HG03103 (cell line): ENCODE results near the gene FETUB.

Source experiments
- ATAC-seq: cut with Tn5 transposase; IDR thresholded peaks from one replicate; pipeline ENCODE4 v1.9.1; 2021; ENCODE audit warnings: low read depth; ENCODE audit not compliant: unreplicated experiment

FETUB gene

GRCh38 chr3:186639778-186640472 lies at the start of gene FETUB:
Gene FETUB (plus strand): TSS chr3:186640399. CDS start chr3:186640461, 62 bp downstream.
- ATAC-seq: no peak

GRCh38 chr3:186590580-186591295 lies 49.5 kb upstream of the FETUB start:
- no peak for ATAC-seq

- no peak for ATAC-seq
Observed at GRCh38 chr3:186592682-186593081, 47.5 kb upstream of the FETUB start.

GRCh38 chr3:186593862-186594261 lies 46.3 kb upstream of the FETUB start:
- no peak for ATAC-seq

GRCh38 chr3:186594591-186595113 lies 45.5 kb upstream of the FETUB start:
- ATAC-seq: no peak

GRCh38 chr3:186596568-186597287 lies 43.5 kb upstream of the FETUB start:
- ATAC-seq: no peak

GRCh38 chr3:186598108-186598784 lies 42.0 kb upstream of the FETUB start:
- ATAC-seq: no peak

- ATAC-seq: no peak
Observed at GRCh38 chr3:186598794-186599141, 41.4 kb upstream of the FETUB start.

GRCh38 chr3:186599142-186599784 lies 40.9 kb upstream of the FETUB start:
- ATAC-seq: no peak

GRCh38 chr3:186599785-186600166 lies 40.4 kb upstream of the FETUB start:
- ATAC-seq: no peak

GRCh38 chr3:186600896-186601295 lies 39.3 kb upstream of the FETUB start:
- no peak for ATAC-seq

GRCh38 chr3:186603159-186603558 lies 37.0 kb upstream of the FETUB start:
- no peak for ATAC-seq

GRCh38 chr3:186605078-186605477 lies 35.1 kb upstream of the FETUB start:
- ATAC-seq: no peak

- ATAC-seq: no peak
Observed at GRCh38 chr3:186605561-186606545, 34.3 kb upstream of the FETUB start.

- ATAC-seq: no peak
Observed at GRCh38 chr3:186608624-186609215, 31.5 kb upstream of the FETUB start.

- ATAC-seq: no peak
Observed at GRCh38 chr3:186609247-186609868, 30.8 kb upstream of the FETUB start.

- ATAC-seq: no peak
Observed at GRCh38 chr3:186612065-186612464, 28.1 kb upstream of the FETUB start.
